Cortex of kidney (tissue), 1 donor: ENCODE measurements around the gene GCH1.
"Not testable (repeated sequence)": the region's sequence is repeated elsewhere in the genome, so short reads cannot be mapped to it uniquely, and the experiment has no call there.

Experiments
- DNase-seq: peaks from one replicate; lab custom pipeline; 2025; lab: John Stamatoyannopoulos, UW

GCH1 gene

DNA sequence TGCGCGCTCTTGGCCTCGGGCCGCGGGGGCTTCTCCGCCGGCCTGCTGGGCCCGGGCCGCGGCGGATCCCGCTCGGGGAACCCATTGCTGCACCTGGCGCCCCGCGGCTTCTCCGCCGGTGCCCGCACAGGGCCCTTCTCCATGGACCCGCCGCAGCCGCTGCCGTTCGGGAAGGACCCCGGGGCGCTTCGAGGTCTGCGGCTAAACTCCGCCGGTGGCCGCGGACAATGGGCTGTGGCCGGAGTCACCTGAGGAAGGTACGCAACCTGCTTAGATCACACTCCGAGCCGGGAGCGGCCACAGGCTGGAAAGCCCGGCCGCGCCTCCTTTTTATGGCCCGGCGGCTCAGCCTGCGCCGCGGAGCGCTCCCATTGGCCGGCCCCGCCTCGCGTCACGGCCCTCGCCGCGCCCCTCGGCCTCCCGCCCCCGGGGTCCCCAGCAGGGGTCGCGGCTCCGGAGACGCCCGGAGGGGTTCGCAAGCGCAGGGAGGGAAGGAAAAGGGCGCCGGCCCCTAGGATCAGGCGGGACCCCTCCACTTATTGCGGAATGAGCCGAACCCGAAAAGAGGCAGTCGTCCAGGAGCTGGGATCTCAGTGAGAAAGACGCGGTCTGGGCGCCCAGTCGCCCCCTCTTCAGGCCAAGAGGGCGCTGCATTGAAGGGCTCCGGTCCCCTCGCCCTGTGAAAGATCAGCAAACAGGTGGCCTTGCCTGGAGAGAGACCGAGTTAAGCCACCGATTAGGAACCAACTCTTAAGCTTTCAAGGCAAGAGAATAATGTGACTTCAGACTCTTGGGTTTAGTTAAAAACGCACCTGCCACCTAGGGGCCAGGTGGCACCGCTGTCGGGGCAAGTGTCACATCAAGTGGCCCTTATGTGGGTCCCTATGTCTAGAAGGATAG is at the start of gene GCH1:
Gene GCH1, minus strand, starts transcription at position 306 of the 900 bp plus-strand sequence. Its CDS starts 163 bp downstream, at position 143.
- DNase-seq = no peak

DNA sequence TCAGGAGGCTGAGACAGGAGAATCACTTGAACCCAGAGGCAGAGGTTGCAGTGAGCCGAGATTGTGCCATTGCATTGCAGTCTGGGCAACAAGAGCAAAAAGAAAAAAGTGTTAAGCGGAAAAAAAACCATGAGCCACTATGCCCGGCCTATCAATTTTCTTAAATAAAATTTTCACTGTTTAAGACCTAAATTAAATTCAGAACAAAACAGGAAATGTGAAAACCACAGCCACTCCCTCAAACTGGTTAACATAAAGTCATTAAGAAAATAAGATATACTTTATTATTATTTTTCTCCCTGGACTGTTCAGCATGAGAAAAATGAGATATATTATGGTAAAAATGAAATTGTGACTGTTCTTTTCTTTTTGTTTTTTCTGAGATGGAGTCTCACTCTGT is 44.6 kb upstream of the GCH1 start:
- DNase-seq = no peak

GRCh38 chr14:54946500-54946899 is 43.9 kb upstream of the GCH1 start:
- DNase-seq = no peak

GRCh38 chr14:54944737-54945391 is 42.2 kb upstream of the GCH1 start:
- no peak for DNase-seq

GRCh38 chr14:54942913-54943312 is 40.3 kb upstream of the GCH1 start:
- DNase-seq = no peak

- DNase-seq = no peak
These were observed 34.2 kb upstream of the GCH1 start for GRCh38 chr14:54936816-54937215.

DNA sequence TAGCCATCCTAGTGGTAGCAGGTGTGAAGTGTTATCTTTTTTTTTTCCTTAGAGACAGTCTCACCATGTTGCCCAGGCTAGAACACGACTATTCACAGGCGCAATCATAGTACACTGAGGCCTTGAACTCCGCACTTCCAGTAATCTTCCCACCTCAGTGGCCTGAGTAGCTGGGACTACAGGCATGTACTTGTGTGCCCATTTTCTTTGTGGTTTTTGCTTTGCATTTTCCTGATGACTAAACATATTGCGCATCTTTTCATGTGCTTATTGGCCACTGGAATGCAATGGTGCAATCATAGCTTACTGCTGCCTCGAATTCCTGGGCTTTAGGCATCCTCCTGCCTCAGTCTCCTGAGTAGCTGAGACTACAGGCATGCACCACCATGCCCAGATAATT is 33.3 kb upstream of the GCH1 start:
- no peak for DNase-seq

DNA sequence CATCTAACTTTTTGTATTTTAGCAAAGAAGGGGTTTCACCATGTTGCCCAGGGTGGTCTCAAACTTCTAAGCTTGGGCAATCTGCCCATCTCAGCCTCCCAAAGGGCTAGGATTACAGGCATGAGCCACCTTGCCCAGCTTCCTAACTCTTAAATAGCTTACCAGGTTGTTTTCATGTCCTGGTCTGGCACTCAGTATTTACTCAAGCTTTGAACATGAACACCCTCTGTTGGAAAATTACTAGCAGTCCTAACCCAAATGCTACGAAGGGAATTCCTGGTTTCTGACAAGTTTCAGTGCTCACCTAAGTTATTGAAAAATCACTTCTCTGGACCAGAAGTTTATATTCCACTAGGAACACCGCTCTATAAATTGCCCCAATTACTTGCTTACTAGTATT is 32.5 kb upstream of the GCH1 start:
- no peak for DNase-seq

GRCh38 chr14:54933006-54933405 is 30.4 kb upstream of the GCH1 start:
- DNase-seq = no peak

GRCh38 chr14:54931598-54932340 is 29.1 kb upstream of the GCH1 start:
- no peak for DNase-seq

GRCh38 chr14:54931101-54931500 is 28.5 kb upstream of the GCH1 start:
- DNase-seq = no peak

- no peak for DNase-seq
These were observed 26.9 kb upstream of the GCH1 start for GRCh38 chr14:54929556-54929955.

GRCh38 chr14:54928216-54928615 is 25.6 kb upstream of the GCH1 start:
- DNase-seq = no peak

DNA sequence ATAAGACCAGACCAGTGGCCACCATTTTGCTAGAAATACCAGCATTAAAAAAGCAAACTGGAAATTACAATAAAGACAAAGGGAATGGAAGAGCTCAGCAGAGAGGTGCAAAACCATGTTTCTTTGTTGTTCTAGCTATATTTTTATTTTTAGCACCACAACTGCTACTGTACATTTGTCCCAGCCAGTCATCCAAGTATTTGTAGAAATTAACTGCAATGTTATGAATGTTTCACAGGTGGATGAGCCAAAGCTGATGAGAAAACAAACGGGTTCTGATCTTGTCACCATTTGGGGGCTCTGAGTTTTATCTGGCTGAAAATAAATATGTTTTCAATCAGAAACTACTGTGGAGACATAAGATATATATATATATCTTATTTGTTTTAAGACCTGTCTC is 24.9 kb upstream of the GCH1 start:
- DNase-seq = no peak

GRCh38 chr14:54926570-54926969 is 23.9 kb upstream of the GCH1 start:
- DNase-seq = not testable (repeated sequence)

GRCh38 chr14:54922598-54922997 is 20.0 kb upstream of the GCH1 start:
- no peak for DNase-seq

DNA sequence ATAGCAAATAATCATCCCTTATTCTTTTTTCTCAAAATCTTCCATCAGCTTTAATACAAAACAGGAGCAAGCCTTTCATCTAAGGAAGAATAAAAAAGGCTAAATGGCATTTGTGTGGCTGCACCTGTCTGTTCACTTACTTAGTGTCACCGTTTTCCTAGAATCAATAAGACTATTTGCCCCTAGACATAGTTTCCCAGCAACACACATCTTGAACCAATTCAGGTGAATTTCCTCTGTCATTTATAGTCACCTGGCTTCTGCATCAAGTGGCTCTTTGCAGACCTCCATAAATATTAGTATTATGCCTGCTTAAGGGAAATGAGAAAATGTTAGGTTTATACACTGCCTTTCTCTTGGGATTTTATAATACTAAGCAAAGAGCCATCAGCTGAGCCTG is 17.4 kb upstream of the GCH1 start:
- no peak for DNase-seq

DNA sequence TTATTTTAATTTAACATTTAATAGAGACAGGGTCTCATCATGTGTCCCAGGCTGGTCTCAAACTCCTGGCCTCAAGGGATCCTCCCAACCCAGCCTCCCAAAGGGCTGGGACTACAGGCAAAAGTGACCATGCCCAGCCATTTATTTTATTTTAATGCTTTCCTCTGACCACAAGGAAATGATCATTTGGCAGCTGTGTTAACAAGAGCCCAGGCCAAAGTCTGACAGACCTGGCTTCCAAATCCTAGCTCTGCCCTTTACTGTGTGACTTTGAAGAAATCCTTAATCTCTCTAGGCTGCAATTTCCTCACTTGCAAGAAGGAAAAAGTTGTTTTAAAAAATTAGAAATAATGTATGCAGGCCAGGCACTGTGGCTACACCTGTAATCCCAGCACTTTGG is 16.7 kb upstream of the GCH1 start:
- no peak for DNase-seq

- no peak for DNase-seq
These were observed 15.8 kb upstream of the GCH1 start for GRCh38 chr14:54918427-54918826.

GRCh38 chr14:54916101-54916500 is 13.5 kb upstream of the GCH1 start:
- no peak for DNase-seq

GRCh38 chr14:54909817-54910558 is 7.4 kb upstream of the GCH1 start:
- no peak for DNase-seq

DNA sequence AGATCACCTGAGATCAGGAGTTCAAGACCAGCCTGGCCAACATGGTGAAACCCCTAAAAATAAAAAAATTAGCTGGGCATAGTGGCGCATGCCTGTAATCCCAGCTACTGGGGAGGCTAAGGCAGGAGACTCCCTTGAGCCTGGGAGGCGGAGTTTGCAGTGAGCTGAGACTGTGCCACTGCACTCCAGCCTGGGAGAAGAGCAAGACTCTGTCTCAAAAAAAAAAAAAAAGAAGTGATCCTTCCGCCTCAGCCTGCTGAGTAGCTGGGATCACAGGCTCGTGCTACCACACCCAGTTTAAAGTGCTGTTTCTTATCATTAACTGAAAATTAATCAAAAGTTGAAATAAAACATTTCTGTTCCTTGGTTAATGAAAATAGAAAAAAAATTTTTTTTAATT is 6.3 kb upstream of the GCH1 start:
- DNase-seq = not testable (repeated sequence)
